HG02870 (cell line): ENCODE results near the gene AK8.

Experiments used
- ATAC-seq: cut with Tn5 transposase; IDR thresholded peaks from one replicate; pipeline ENCODE4 v1.9.1; 2021; ENCODE audit warnings: mild to moderate bottlenecking, moderate library complexity; ENCODE audit not compliant: unreplicated experiment

The AK8 gene

GRCh38 chr9:132861666-132862065, 16.4 kb downstream of the AK8 start:
- ATAC-seq: no peak

GRCh38 chr9:132858751-132859150, 19.3 kb downstream of the AK8 start:
- no peak for ATAC-seq

- ATAC-seq: no peak
Measured at GRCh38 chr9:132857616-132858342, 20.3 kb downstream of the AK8 start.

- no peak for ATAC-seq
Measured at GRCh38 chr9:132857031-132857430, 21.1 kb downstream of the AK8 start.

- ATAC-seq: no peak
Measured at GRCh38 chr9:132855904-132856303, 22.2 kb downstream of the AK8 start.

GRCh38 chr9:132854832-132855231, 23.3 kb downstream of the AK8 start:
- ATAC-seq: no peak

GRCh38 chr9:132853482-132853881, 24.6 kb downstream of the AK8 start:
- no peak for ATAC-seq

- ATAC-seq: no peak
Measured at GRCh38 chr9:132849185-132849706, 28.8 kb downstream of the AK8 start.

GRCh38 chr9:132846918-132847515, 31.1 kb downstream of the AK8 start:
- ATAC-seq: no peak

GRCh38 chr9:132846109-132846917, 31.8 kb downstream of the AK8 start:
- no peak for ATAC-seq

- no peak for ATAC-seq
Measured at GRCh38 chr9:132842124-132843044, 35.7 kb downstream of the AK8 start.

- no peak for ATAC-seq
Measured at GRCh38 chr9:132840980-132841379, 37.1 kb downstream of the AK8 start.

GRCh38 chr9:132838291-132838690, 39.8 kb downstream of the AK8 start:
- no peak for ATAC-seq

- ATAC-seq: no peak
Measured at GRCh38 chr9:132837501-132838286, 40.4 kb downstream of the AK8 start.

GRCh38 chr9:132834343-132834742, 43.7 kb downstream of the AK8 start:
- no peak for ATAC-seq

GRCh38 chr9:132833550-132834121, 44.4 kb downstream of the AK8 start:
- ATAC-seq: no peak

GRCh38 chr9:132832171-132832881, 45.8 kb downstream of the AK8 start:
- no peak for ATAC-seq

GRCh38 chr9:132828201-132828770, 49.8 kb downstream of the AK8 start:
- ATAC-seq: no peak
